Calu3 (cell line): Measurements from ENCODE around the gene TMEM9. TPM values are rescaled to one million over a fixed set of nuclear protein-coding genes. Genes with fewer than 3 reads are reported as not detected.
A peak's percentile ranks its signal among the peaks of the same experiment; 100 is the strongest.

Experiments
- BruUV-seq: library from RNA; stranded (reverse); fragments of 400-500 nt; replicated peaks from 2 replicates; lab custom pipeline; 2021; lab: Mats Ljungman, UMichigan
- CTCF ChIA-PET: fragments of 300-600 bp; sonication (Branson Sonifier 250); formaldehyde crosslinking; loops from one replicate; lab custom pipeline; 2022; ENCODE audit warnings: antibody characterized with exemption; lab: Charles Lee
- DNase-seq: peaks from one replicate; pipeline ENCODE4 v3.0.0; 2022
- H3K27ac Mint-ChIP-seq: one replicate; pipeline ENCODE4 v1.8.0; 2022; ENCODE audit warnings: mixed read lengths; ENCODE audit not compliant: unreplicated experiment
- H3K27me3 Mint-ChIP-seq: one replicate; pipeline ENCODE4 v1.8.0; 2022; ENCODE audit warnings: mixed read lengths; ENCODE audit not compliant: unreplicated experiment
- H3K36me3 Mint-ChIP-seq: one replicate; pipeline ENCODE4 v1.8.0; 2022; ENCODE audit warnings: mild to moderate bottlenecking, moderate library complexity, mixed read lengths; ENCODE audit not compliant: insufficient read depth, unreplicated experiment
- H3K4me1 Mint-ChIP-seq: one replicate; pipeline ENCODE4 v1.8.0; 2022; ENCODE audit warnings: mild to moderate bottlenecking, low read depth, mixed read lengths; ENCODE audit not compliant: unreplicated experiment
- H3K4me3 Mint-ChIP-seq: one replicate; pipeline ENCODE4 v1.8.0; 2022; ENCODE audit warnings: mild to moderate bottlenecking, low read depth, moderate library complexity, mixed read lengths; ENCODE audit not compliant: unreplicated experiment
- H3K9me3 Mint-ChIP-seq: one replicate; pipeline ENCODE4 v1.8.0; 2022; ENCODE audit warnings: low read depth, mixed read lengths; ENCODE audit not compliant: unreplicated experiment
- CTCF ChIP-seq: fragments of 200-600 bp; IDR thresholded peaks from one replicate; pipeline ENCODE4 v1.8.0; 2022; ENCODE audit warnings: antibody characterized with exemption; ENCODE audit not compliant: unreplicated experiment
- intact Hi-C: fragments of 100-400 bp; cut with micrococcal nuclease; formaldehyde crosslinking; loops from one replicate; pipeline ENCODE4 v1.10.0; 2022; ENCODE audit not compliant: unreplicated experiment
- total RNA-seq: library from RNA; stranded (reverse); gene quantifications from 2 replicates; pipeline ENCODE4 v1.2.3, GENCODE V29; 2022

Gene TMEM9
- total RNA-seq, 1 experiment from 2014 or later = 99.5 TPM

DNA sequence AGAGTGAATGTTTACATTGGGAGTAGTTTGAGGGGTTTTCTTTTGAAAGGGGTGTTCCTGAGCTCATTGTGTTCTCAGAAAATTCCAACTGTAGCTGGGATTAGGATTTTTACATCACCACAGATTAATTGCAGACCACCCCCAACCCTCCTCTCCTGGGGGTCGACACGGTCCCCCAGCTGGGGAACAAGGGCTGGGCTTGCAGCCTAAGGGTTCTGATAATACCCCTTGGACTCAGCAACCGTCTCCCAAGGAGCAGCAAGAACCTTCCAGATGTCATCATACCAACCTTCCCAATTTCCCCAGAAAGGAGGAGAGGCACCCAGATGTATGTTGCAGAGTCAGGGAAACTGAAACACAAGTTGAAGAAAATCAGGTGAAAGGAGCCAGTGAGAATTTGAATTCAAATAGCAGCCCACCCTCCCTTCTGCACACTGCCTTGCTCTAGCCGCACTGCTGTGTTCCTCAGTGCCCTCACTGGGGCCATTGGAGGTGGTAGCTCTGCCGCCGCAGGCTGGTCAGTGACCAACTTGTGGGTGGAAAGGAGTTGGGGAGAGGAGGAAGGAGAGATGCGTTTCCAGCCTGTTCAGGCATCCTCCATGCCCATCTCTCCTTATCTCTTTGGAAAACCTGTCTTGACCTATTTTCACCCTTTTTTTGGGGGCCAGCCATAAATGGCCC is 21.7 kb upstream of the TMEM9 start:
- H3K27ac Mint-ChIP-seq = no peak overlapping the region
- no peak overlapping the region for H3K4me3 Mint-ChIP-seq
- H3K27me3 Mint-ChIP-seq = peaks cover 33% of the 10 kb centered on the region
- no peak for DNase-seq
- H3K4me1 Mint-ChIP-seq = peaks cover 16% of the 10 kb centered on the region
- BruUV-seq = no TSS peak
- CTCF ChIA-PET = interaction anchor here (0.7 kb wide), 1 partner anchor 39 kb away, joined by 4 read pairs; no protein-coding TSS in a partner anchor
- intact Hi-C loops = no loop called here
- H3K9me3 Mint-ChIP-seq = no peaks in the 10 kb centered on the region
- TF ChIP-seq CTCF = no peak
- H3K36me3 Mint-ChIP-seq = peaks cover 12% of the 10 kb centered on the region

- Mint-ChIP-seq H3K27me3 (peaks cover 10% of the 10 kb centered on the region), H3K27ac (no peak overlapping the region), H3K4me3 (no peak overlapping the region), H3K4me1 (peaks cover 26% of the 10 kb centered on the region), H3K36me3 (peaks cover 20% of the 10 kb centered on the region), H3K9me3 (no peaks in the 10 kb centered on the region)
- intact Hi-C loops = no loop called here
- DNase-seq = no peak
- CTCF ChIA-PET = no interaction called here
- TF ChIP-seq CTCF = no peak
- no TSS peak for BruUV-seq
Observed at GRCh38 chr1:201173736-201174135, 19.5 kb upstream of the TMEM9 start.

DNA sequence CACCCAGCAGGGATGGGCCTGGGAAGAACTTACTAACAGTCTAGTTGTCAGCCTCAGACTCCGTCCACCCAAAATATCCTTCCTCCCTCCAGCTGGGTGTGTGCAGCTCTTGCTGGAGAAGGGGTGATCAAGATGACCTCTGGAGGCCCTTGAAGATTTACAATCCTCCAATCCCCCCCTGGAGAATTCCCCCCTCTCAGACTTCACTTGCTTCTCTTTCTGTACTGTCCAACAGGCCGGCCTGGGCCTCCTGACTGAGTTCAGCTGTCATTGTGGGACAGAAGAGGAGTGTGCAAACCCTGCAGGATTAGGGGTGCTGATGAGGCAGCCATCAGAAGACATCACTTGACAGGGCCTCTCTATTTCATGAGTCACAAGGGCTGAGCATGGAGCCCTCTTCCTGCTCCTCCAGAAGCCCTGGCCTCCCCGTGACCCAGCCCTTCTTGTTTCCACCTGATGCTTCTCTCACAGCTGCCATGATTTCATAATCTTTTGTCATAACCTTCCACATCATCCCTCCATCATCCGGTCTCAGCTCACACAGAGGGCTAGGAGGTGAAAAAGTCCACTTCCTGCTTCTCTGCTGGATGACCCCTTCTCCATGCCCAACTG is 18.8 kb upstream of the TMEM9 start:
- intact Hi-C loops = no loop called here
- Mint-ChIP-seq H3K27ac (no peak overlapping the region), H3K4me1 (peaks cover 26% of the 10 kb centered on the region), H3K36me3 (peaks cover 20% of the 10 kb centered on the region), H3K9me3 (no peaks in the 10 kb centered on the region), H3K4me3 (no peak overlapping the region), H3K27me3 (peaks cover 4% of the 10 kb centered on the region)
- no TSS peak for BruUV-seq
- CTCF ChIA-PET = interaction anchor here (0.6 kb wide), 1 partner anchor 151 kb away, joined by 3 read pairs; no protein-coding TSS in a partner anchor
- no peak for DNase-seq
- no peak for TF ChIP-seq CTCF

DNA sequence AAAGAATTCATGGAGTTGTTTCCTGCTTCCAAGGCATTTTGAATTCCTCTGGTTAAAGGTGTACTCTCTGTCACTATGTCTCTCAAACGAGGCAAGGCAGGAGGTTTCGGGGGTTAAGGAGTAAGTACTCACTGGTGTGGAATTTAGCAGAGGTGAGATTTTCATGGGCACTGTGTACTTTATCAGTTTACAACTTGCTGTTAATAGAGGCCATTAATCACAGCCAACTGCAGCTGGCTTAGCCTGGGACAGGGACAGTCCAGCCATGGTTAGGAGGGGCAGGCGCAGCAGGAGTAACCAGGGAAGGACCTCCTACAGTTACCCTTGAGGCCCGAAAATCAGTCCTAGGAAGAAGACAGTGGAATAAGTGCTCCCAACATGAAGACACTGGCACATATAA is 18.1 kb upstream of the TMEM9 start:
- no peak overlapping the region for H3K27ac Mint-ChIP-seq
- CTCF ChIA-PET = no interaction called here
- no peaks in the 10 kb centered on the region for H3K27me3 Mint-ChIP-seq
- BruUV-seq = no TSS peak
- H3K4me1 Mint-ChIP-seq = peaks cover 26% of the 10 kb centered on the region
- intact Hi-C loops = no loop called here
- no peak for TF ChIP-seq CTCF
- peaks cover 20% of the 10 kb centered on the region for H3K36me3 Mint-ChIP-seq
- no peaks in the 10 kb centered on the region for H3K9me3 Mint-ChIP-seq
- DNase-seq = no peak
- peak overlapping the region; percentile 92 for H3K4me3 Mint-ChIP-seq
